HG03354 (cell line): ENCODE measurements around the gene UMPS.
"Not testable (repeated sequence)": the region's sequence is repeated elsewhere in the genome, so short reads cannot be mapped to it uniquely, and the experiment has no call there.

ENCODE experiments used
- ATAC-seq: cut with Tn5 transposase; IDR thresholded peaks from one replicate; pipeline ENCODE4 v1.9.1; 2021; ENCODE audit warnings: mild to moderate bottlenecking; ENCODE audit not compliant: unreplicated experiment, poor library complexity, severe bottlenecking

Gene UMPS

GRCh38 chr3:124774841-124775402 is 44.7 kb downstream of the UMPS start:
- ATAC-seq: no peak

GRCh38 chr3:124775877-124776276 is 45.6 kb downstream of the UMPS start:
- ATAC-seq: no peak

GRCh38 chr3:124776856-124777255 is 46.6 kb downstream of the UMPS start:
- no peak for ATAC-seq

- ATAC-seq: no peak
Measured at GRCh38 chr3:124777762-124778470, 47.7 kb downstream of the UMPS start.

GRCh38 chr3:124779116-124779515 is 48.9 kb downstream of the UMPS start:
- no peak for ATAC-seq

GRCh38 chr3:124779751-124780191 is 49.5 kb downstream of the UMPS start:
- ATAC-seq: no peak

GRCh38 chr3:124780356-124780755 is 50.1 kb downstream of the UMPS start:
- no peak for ATAC-seq

- ATAC-seq: no peak
Measured at GRCh38 chr3:124780761-124781475, 50.7 kb downstream of the UMPS start.

- ATAC-seq: no peak
Measured at GRCh38 chr3:124781476-124782376, 51.5 kb downstream of the UMPS start.

GRCh38 chr3:124782377-124782712 is 52.1 kb downstream of the UMPS start:
- ATAC-seq: not testable (repeated sequence)

GRCh38 chr3:124783696-124784095 is 53.4 kb downstream of the UMPS start:
- no peak for ATAC-seq

- ATAC-seq: no peak
Measured at GRCh38 chr3:124784686-124785382, 54.6 kb downstream of the UMPS start.

GRCh38 chr3:124785973-124786372 is 55.7 kb downstream of the UMPS start:
- ATAC-seq: no peak

GRCh38 chr3:124786511-124787241 is 56.4 kb downstream of the UMPS start:
- no peak for ATAC-seq

- no peak for ATAC-seq
Measured at GRCh38 chr3:124787476-124788195, 57.4 kb downstream of the UMPS start.

GRCh38 chr3:124788254-124788745 is 58.0 kb downstream of the UMPS start:
- no peak for ATAC-seq

- ATAC-seq: not testable (repeated sequence)
Measured at GRCh38 chr3:124789103-124789502, 58.9 kb downstream of the UMPS start.

GRCh38 chr3:124791142-124791541 is 60.9 kb downstream of the UMPS start:
- no peak for ATAC-seq
